H4 (cell line): ENCODE data around the gene NR3C1. TPM values are rescaled to one million over a fixed set of nuclear protein-coding genes. Genes with fewer than 3 reads are reported as not detected.
A peak's percentile ranks its signal among the peaks of the same experiment; 100 is the strongest.

ENCODE experiments used
- DNase-seq: peaks from one replicate; pipeline ENCODE4 v3.0.0-alpha.2; 2015; ENCODE audit warnings: low spot score
- total RNA-seq: library from RNA; depleted of rRNA; stranded (reverse); fragments of >200 nt; shearing (Covaris generic); gene quantifications from 2 replicates; pipeline ENCODE4 v1.2.3, GENCODE V29; 2014

Gene NR3C1
- total RNA-seq, 1 experiment from 2014 or later = 55.5 TPM

GRCh38 chr5:143311428-143311827 is 92.1 kb downstream of the NR3C1 start:
- DNase-seq = peak; percentile 43

GRCh38 chr5:143309661-143310431 is 93.6 kb downstream of the NR3C1 start:
- DNase-seq = peak; percentile 12

DNA sequence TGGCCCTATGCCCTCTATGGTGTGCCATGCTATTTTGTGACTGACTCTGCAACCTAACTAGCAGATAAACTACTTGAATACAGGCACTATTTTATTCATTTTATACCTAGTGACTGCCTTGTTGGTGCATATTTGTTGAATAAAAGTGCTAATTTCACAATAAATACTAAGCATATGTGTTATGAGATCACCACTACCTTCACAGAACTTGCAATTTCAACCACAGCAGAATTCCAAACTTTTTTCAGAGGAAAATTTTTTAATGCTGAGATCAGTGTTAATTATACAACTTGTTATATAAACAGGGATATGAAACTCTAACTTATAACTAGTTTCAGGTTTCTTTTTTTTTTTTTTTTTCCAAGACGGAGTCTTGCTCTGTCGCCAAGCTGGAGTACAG is 94.8 kb downstream of the NR3C1 start:
- DNase-seq = peak; percentile 33

GRCh38 chr5:143306040-143306439 is 97.4 kb downstream of the NR3C1 start:
- no peak for DNase-seq

DNA sequence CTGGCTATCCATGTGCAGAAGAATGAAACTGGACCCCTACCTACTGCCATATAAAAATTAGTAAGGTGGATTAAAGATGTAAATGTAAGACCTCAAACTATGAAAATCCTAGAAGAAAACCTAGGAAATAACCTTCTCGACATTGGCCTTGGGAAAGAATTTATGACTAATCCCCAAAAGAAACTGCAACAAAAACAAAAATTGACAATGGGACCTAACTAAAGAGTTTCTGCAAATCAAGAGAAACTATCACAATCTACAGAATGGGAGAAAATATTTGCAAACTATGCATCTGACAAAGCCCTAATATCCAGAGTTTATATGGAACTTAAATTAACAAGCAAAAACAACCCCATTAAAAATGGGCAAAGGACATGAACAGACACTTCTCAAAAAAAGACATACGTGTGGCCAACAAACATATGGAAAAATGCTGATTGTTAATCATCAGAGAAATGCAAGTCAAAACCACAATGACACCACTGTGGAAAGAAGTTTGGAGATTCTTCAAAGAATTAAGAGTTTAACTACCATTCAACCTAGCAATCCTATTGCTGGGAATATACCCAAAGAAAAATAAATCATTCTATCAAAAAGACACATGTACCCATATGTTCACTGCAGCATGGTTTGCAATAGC is 98.5 kb downstream of the NR3C1 start:
- DNase-seq = no peak

DNA sequence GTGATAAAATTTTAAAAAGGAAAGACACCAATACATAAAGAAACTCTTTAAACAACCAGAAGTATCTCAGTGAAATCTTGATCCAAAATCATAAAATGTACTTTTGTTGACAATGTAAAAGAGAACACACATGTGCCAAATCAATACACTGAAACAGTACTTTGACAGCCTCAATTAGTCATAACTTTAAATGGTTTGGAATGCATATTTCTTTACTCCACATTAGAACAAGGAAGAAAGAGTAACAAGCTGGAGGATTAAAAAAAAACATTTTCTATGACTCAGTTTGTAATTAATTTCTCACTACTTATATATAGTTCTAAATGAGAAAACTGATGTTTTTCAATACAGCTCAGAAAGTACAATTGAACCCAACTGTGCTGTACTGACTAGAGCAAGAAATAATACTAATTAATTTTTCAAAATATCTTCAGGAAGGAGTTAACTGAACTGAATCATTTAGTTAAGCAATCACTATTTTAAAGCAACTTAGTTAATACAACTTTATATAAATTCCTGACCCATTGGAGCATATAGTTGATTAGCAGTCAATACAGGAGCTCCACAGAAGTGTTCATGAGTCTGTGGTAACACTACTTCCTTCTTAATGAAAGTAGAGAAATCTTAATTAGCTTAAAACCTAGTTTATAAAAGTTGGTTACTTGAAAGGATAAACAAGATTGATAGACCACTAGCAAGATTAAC is 101.0 kb downstream of the NR3C1 start:
- no peak for DNase-seq

DNA sequence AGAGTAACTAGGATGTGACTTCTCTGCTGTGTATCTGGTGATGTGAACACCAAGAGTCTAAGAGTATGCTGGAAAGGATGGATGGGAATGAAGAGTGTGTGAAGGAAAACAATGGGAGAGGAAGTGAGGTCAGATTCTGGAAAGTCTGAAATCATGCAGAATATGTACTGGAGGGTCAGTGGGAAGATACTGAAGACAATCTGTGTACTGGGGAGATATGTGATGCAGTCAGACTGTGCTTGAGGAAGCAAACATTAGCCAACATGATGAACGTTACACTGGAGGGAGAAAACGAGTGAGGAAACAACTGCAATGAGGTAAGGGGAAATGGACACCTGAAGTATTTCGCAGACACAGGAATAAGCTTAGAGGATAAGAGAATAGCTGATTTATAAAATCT is 105.7 kb downstream of the NR3C1 start:
- no peak for DNase-seq

DNA sequence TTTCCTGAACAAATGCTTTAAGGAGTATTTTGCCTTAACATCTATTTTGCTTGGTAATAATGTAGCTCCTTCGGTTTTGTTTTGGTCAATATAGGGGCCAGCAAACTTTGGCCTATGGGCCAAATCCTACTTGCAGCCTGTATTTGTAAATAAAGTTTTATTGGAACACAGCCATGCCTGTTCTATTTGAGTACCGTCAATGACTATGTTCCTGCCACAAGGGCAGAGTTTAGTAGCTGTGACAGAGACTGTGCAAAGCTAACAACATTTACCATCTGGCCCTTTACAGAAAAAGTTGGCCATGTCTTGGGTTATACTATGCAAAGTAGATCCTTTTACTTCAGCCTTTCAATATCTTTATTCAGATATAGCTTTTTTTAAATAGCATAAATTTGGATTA is 113.4 kb downstream of the NR3C1 start:
- DNase-seq = no peak

DNA sequence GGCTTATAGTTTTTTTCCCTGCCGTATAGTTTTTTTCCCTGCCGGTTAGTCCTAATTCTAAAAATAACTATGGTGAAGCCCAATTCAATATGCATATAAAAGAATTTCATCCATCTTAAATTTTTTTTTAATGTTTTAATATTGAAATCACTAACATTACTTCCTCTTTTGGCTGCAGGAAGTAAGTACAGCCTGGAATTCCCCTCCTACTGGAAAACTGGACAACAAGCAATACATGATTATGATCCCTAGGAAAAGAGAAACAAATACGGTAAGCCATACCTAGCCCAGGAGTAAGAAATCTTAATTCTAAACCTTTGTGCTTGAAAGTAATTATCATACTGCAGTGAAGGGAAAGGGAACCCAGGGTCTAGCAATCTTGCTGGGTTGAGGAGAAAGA is 119.0 kb downstream of the NR3C1 start:
- no peak for DNase-seq

- DNase-seq = no peak
Observed at GRCh38 chr5:143284002-143284401, 119.5 kb downstream of the NR3C1 start.

DNA sequence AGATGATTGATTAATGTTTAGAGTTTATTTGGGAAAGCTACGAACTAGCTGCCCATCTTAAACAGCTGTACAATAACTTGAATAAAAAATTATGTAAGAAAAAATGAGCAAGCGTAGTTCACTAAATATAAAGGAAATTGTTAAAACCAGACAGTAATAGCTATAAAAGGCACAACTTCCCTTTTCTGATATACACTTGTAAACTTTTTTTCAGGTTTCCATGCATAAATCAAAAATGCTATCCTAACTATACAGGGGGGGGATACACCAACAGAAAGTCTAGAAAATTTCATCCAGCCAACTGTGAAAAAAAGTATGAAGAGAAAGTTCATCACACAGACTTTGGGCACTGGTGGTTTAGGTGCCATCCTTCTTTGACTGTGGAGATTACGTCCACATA is 122.3 kb downstream of the NR3C1 start:
- no peak for DNase-seq

DNA sequence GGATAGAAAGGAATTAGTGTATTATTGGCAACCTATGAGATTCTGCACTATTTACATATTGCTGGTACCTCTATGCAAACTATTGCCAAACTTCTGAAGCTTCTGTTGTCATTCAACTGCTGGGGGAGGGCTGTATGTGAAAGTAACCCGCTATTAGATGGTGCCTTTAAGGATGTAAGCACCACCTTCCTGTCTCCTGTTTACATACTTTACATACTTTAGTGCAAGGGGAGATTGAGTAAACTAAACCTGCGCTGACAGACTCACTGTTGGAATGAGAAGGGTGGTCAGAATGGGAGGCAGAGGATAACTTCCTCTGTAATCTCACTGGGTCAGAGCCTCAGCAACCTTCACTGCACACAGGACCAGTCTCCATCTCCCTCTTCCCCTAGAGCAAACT is 123.8 kb downstream of the NR3C1 start:
- peak; percentile 21 for DNase-seq

GRCh38 chr5:143277536-143277935 is 126.0 kb downstream of the NR3C1 start:
- DNase-seq = no peak

GRCh38 chr5:143275512-143276363 is 127.7 kb downstream of the NR3C1 start:
- DNase-seq = no peak

DNA sequence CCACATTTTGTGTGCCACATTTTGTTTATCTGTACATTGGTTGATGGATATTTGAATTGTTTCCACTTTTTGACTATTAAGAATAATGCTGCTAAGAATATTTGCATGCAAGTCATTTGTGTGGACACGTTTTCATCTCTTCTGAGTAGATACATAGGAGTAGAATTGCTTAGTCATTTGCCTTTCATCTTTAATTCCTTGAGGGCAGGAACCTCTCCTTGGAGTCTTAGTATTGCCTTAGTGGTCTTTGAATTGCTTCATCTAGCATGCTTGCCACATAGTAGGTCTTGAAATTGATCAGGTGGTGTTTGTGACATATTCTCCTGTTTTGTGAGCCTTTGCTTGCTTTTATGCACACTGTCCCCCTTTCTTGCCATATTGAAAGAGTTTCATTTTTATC is 128.5 kb downstream of the NR3C1 start:
- DNase-seq = no peak

GRCh38 chr5:143271431-143271830 is 132.1 kb downstream of the NR3C1 start:
- DNase-seq = no peak

- DNase-seq = no peak
Observed at GRCh38 chr5:143268388-143268787, 135.1 kb downstream of the NR3C1 start.

DNA sequence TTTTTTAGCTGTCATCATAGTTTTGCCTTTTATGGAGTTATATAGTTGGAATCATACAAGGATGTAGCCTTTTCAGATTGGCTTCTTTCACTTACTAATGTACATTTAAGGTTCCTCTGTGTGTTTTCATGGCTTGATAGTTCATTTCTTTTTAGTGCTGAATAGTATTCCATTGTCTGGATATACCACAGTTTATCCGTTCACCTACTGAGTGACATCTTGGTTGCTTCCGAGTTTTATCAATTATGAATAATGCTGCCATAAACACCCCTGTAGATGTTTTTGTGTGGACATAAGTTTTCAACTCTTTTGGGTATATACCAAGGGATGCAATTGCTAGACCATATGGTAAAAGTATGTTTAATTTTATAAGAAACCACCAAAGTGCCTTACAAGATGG is 136.3 kb downstream of the NR3C1 start:
- no peak for DNase-seq

GRCh38 chr5:143265995-143266394 is 137.5 kb downstream of the NR3C1 start:
- DNase-seq = no peak

DNA sequence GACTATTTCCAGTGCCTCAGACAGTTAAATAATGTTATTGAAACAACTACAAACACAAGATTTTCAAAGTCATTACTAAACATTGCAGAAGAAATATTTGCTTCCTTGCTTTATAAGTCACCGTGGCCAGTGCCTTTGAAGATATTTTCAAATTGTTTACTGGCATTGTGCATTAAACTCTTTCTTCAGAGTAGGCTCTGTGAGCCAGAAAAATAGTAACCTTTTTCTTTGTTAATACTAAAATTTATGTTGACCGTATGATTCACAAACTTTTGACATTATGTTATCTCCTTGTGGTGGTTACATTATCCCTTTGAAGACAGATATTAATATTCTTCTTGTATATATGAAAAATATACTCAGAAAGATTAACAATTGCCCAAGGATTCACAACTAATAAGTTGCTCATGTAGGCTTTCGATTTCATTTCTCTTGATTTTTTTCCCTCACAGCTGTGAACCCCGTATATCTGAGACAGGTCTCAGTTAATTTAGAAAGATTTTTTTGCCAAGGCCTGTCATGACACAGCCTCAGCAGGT is 140.1 kb downstream of the NR3C1 start:
- no peak for DNase-seq

GRCh38 chr5:143262393-143263174 is 140.9 kb downstream of the NR3C1 start:
- DNase-seq = peak; percentile 72
